H9 (cell line): ENCODE data around the gene PM20D1. TPM values are rescaled to one million over a fixed set of nuclear protein-coding genes. Genes with fewer than 3 reads are reported as not detected.

Experiments used
- DNase-seq: peaks from one replicate; pipeline ENCODE4 v3.0.0-alpha.2; 2017
- H2AFZ ChIP-seq: one replicate; pipeline ENCODE4 v1.6.1; 2013; ENCODE audit warnings: mild to moderate bottlenecking, low read length, control low read depth, moderate library complexity
- H2AK5ac ChIP-seq: 2 replicates; pipeline ENCODE4 v1.6.1; 2013; ENCODE audit warnings: low read length, control low read depth, mixed read lengths; ENCODE audit not compliant: insufficient read length
- H2BK120ac ChIP-seq: one replicate; pipeline ENCODE4 v1.6.1; 2013; ENCODE audit warnings: low read depth, mild to moderate bottlenecking, low read length, control low read depth, inconsistent platforms; ENCODE audit not compliant: poor library complexity, severe bottlenecking
- H2BK12ac ChIP-seq: 2 replicates; pipeline ENCODE4 v1.6.1; 2013; ENCODE audit warnings: low read length, control low read depth, mixed read lengths, low read depth; ENCODE audit not compliant: insufficient read length
- H2BK15ac ChIP-seq: 2 replicates; pipeline ENCODE4 v1.6.1; 2013; ENCODE audit warnings: low read depth, low read length, control low read depth
- H2BK20ac ChIP-seq: one replicate; pipeline ENCODE4 v1.6.1; 2013; ENCODE audit warnings: low read depth, mild to moderate bottlenecking, low read length, control low read depth, inconsistent platforms; ENCODE audit not compliant: poor library complexity, severe bottlenecking
- H2BK5ac ChIP-seq: 2 replicates; pipeline ENCODE4 v1.6.1; 2013; ENCODE audit warnings: low read length, control low read depth, mixed read lengths; ENCODE audit not compliant: insufficient read length
- H3K14ac ChIP-seq: 2 replicates; pipeline ENCODE4 v1.6.1; 2013; ENCODE audit warnings: low read length, control low read depth; ENCODE audit not compliant: insufficient read depth
- H3K18ac ChIP-seq: 2 replicates; pipeline ENCODE4 v1.6.1; 2013; ENCODE audit warnings: low read depth, mild to moderate bottlenecking, mixed read lengths, low read length, control low read depth; ENCODE audit not compliant: insufficient read length
- H3K23ac ChIP-seq: 2 replicates; pipeline ENCODE4 v1.6.1; 2013; ENCODE audit warnings: low read length, control low read depth, mixed read lengths, low read depth; ENCODE audit not compliant: insufficient read length
- H3K23me2 ChIP-seq: 2 replicates; pipeline ENCODE4 v1.6.1; 2013; ENCODE audit warnings: low read depth, mild to moderate bottlenecking, mixed read lengths, low read length, control low read depth; ENCODE audit not compliant: insufficient read length, poor library complexity, severe bottlenecking
- H3K27ac ChIP-seq: 2 replicates; pipeline ENCODE4 v1.5.1; 2013; ENCODE audit warnings: low read length, control low read depth, mixed read lengths, low read depth; ENCODE audit not compliant: insufficient read length
- H3K27me3 ChIP-seq: 2 replicates; pipeline ENCODE4 v1.6.1; 2013; ENCODE audit warnings: low read length, control low read depth, inconsistent platforms; ENCODE audit not compliant: insufficient read depth
- H3K4ac ChIP-seq: 2 replicates; pipeline ENCODE4 v1.6.1; 2013; ENCODE audit warnings: low read depth, mild to moderate bottlenecking, control low read depth, inconsistent platforms, low read length, moderate library complexity
- H3K4me1 ChIP-seq: 2 replicates; pipeline ENCODE4 v1.6.1; 2013; ENCODE audit warnings: low read length, control low read depth, inconsistent platforms; ENCODE audit not compliant: insufficient read depth
- H3K4me2 ChIP-seq: 2 replicates; pipeline ENCODE4 v1.6.1; 2013; ENCODE audit warnings: low read length, control low read depth, mixed read lengths; ENCODE audit not compliant: insufficient read length, insufficient read depth
- H3K56ac ChIP-seq: 2 replicates; pipeline ENCODE4 v1.6.1; 2013; ENCODE audit warnings: low read depth, mild to moderate bottlenecking, mixed read lengths, low read length, control low read depth; ENCODE audit not compliant: insufficient read length
- H3K79me1 ChIP-seq: 2 replicates; pipeline ENCODE4 v1.6.1; 2013; ENCODE audit warnings: low read depth, mild to moderate bottlenecking, moderate library complexity, low read length, control low read depth, inconsistent platforms; ENCODE audit not compliant: insufficient read depth, poor library complexity, severe bottlenecking
- H3K79me2 ChIP-seq: 2 replicates; pipeline ENCODE4 v1.6.1; 2013; ENCODE audit warnings: low read length, control low read depth, inconsistent platforms; ENCODE audit not compliant: insufficient read depth
- H3K9ac ChIP-seq: 2 replicates; pipeline ENCODE4 v1.6.1; 2013; ENCODE audit warnings: low read length, control low read depth, mixed read lengths; ENCODE audit not compliant: insufficient read length; ENCODE audit errors: extremely low read depth
- H3K9me3 ChIP-seq: one replicate; pipeline ENCODE4 v1.6.1; 2013; ENCODE audit warnings: low read depth, low read length, inconsistent platforms; ENCODE audit not compliant: control insufficient read depth
- H3T11ph ChIP-seq: one replicate; pipeline ENCODE4 v1.6.1; 2013; ENCODE audit warnings: mild to moderate bottlenecking, low read length, control low read depth, inconsistent platforms
- H4K20me1 ChIP-seq: one replicate; pipeline ENCODE4 v1.6.1; 2013; ENCODE audit not compliant: control insufficient read depth, insufficient read length, insufficient read depth
- H4K5ac ChIP-seq: 2 replicates; pipeline ENCODE4 v1.6.1; 2013; ENCODE audit warnings: low read depth, mild to moderate bottlenecking, mixed read lengths, low read length, control low read depth; ENCODE audit not compliant: insufficient read length
- H4K8ac ChIP-seq: replicated peaks from 2 replicates; pipeline ENCODE4 v1.6.1; 2013; ENCODE audit warnings: low read length, control low read depth, mixed read lengths, low read depth; ENCODE audit not compliant: insufficient read length
- H4K91ac ChIP-seq: 2 replicates; pipeline ENCODE4 v1.6.1; 2013; ENCODE audit warnings: low read depth, mild to moderate bottlenecking, moderate library complexity, mixed read lengths, low read length, control low read depth; ENCODE audit not compliant: insufficient read length
- H3K27ac Mint-ChIP-seq, 3 experiments: 2 replicates in 2 of 3; 3 replicates in 1 of 3; pipeline ENCODE4 v1.8.0; 2020 to 2021; ENCODE audit warnings: mixed read lengths in 3 of 3, mild to moderate bottlenecking in 1 of 3, moderate library complexity in 1 of 3
- H3K27me3 Mint-ChIP-seq: 2 replicates; pipeline ENCODE4 v1.8.0; 2021; ENCODE audit warnings: low read depth, mild to moderate bottlenecking, moderate library complexity, mixed read lengths
- H3K36me3 Mint-ChIP-seq, 3 experiments: 2 replicates in 2 of 3; 3 replicates in 1 of 3; pipeline ENCODE4 v1.8.0; 2020 to 2021; ENCODE audit warnings: low read depth in 3 of 3, mixed read lengths in 3 of 3; ENCODE audit not compliant: insufficient read depth in 1 of 3
- H3K4me1 Mint-ChIP-seq, 2 experiments: 2 replicates each; pipeline ENCODE4 v1.8.0; 2020; ENCODE audit warnings: mixed read lengths in 2 of 2
- H3K4me3 Mint-ChIP-seq, 2 experiments: 2 replicates in 1 of 2; 3 replicates in 1 of 2; pipeline ENCODE4 v1.8.0; 2020 to 2021; ENCODE audit warnings: mild to moderate bottlenecking in 2 of 2, mixed read lengths in 2 of 2, moderate library complexity in 1 of 2
- H3K9me3 Mint-ChIP-seq, 2 experiments: 2 replicates in 1 of 2; 3 replicates in 1 of 2; pipeline ENCODE4 v1.8.0; 2020; ENCODE audit warnings: mild to moderate bottlenecking in 2 of 2, mixed read lengths in 2 of 2, moderate library complexity in 1 of 2
- total RNA-seq: library from RNA; stranded (reverse); gene quantifications from 2 replicates; pipeline ENCODE4 v1.2.1, GENCODE V29; 2021
- TF ChIP-seq, protein P1 (sequence below): fragments of 200-600 bp; sonication (generic); conservative IDR thresholded peaks from 3 replicates; pipeline ENCODE4 v1.8.0; 2021; ENCODE audit warnings: antibody characterized with exemption, mild to moderate bottlenecking

PM20D1 gene
- total RNA-seq, 1 experiment from 2014 or later = not detected

DNA sequence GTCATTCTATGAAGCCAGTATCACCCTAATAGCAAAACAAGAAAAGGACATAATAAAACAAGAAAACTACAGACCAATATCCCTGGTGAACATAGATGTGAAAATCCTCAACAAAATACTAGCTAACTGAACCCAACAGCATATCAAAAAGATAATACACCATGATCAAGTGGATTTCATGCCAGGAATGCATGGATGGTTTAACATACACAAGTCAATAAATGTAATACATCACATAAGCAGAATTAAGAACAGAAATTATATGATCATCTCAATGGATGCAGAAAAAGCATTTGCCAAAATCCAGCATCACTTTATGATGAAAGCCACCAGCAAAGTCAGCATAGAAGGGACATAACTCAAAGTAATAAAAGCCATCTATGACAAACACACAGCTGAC, 6.5 kb upstream of the PM20D1 start:
- no peaks in the 10 kb centered on the region for H4K20me1 ChIP-seq
- Mint-ChIP-seq H3K4me1 (no peaks in the 10 kb centered on the region), H3K9me3 (peaks cover 15 to 20% of the 10 kb centered on the region in 2 experiments), H3K36me3 (peaks cover 17 to 23% (median 18%) of the 10 kb centered on the region in 3 experiments), H3K4me3 (no peak overlapping the region), H3K27me3 (no peaks in the 10 kb centered on the region), H3K27ac (no peak overlapping the region)
- H3K27me3 ChIP-seq = no peaks in the 10 kb centered on the region
- no peak overlapping the region for H2AFZ ChIP-seq
- no peaks in the 10 kb centered on the region for H3K79me1 ChIP-seq
- no peak overlapping the region for H3K56ac ChIP-seq
- no peak overlapping the region for H2BK12ac ChIP-seq
- H3K9me3 ChIP-seq = no peaks in the 10 kb centered on the region
- no peak overlapping the region for H4K5ac ChIP-seq
- no peak overlapping the region for H4K8ac ChIP-seq
- H2BK120ac ChIP-seq = no peak overlapping the region
- H2BK5ac ChIP-seq = no peak overlapping the region
- no peak overlapping the region for H2BK20ac ChIP-seq
- no peak overlapping the region for H3K9ac ChIP-seq
- no peaks in the 10 kb centered on the region for H3K79me2 ChIP-seq
- TF ChIP-seq, protein P1, sequence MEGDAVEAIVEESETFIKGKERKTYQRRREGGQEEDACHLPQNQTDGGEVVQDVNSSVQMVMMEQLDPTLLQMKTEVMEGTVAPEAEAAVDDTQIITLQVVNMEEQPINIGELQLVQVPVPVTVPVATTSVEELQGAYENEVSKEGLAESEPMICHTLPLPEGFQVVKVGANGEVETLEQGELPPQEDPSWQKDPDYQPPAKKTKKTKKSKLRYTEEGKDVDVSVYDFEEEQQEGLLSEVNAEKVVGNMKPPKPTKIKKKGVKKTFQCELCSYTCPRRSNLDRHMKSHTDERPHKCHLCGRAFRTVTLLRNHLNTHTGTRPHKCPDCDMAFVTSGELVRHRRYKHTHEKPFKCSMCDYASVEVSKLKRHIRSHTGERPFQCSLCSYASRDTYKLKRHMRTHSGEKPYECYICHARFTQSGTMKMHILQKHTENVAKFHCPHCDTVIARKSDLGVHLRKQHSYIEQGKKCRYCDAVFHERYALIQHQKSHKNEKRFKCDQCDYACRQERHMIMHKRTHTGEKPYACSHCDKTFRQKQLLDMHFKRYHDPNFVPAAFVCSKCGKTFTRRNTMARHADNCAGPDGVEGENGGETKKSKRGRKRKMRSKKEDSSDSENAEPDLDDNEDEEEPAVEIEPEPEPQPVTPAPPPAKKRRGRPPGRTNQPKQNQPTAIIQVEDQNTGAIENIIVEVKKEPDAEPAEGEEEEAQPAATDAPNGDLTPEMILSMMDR = no peak
- H3K4me1 ChIP-seq = no peaks in the 10 kb centered on the region
- H3K23ac ChIP-seq = no peak overlapping the region
- H3K4me2 ChIP-seq = no peak overlapping the region
- DNase-seq = no peak
- no peaks in the 10 kb centered on the region for H3K23me2 ChIP-seq
- H3K14ac ChIP-seq = no peak overlapping the region
- no peak overlapping the region for H2AK5ac ChIP-seq
- H4K91ac ChIP-seq = no peak overlapping the region
- H2BK15ac ChIP-seq = no peak overlapping the region
- no peak overlapping the region for H3T11ph ChIP-seq
- H3K27ac ChIP-seq = no peak overlapping the region
- H3K18ac ChIP-seq = no peak overlapping the region
- no peak overlapping the region for H3K4ac ChIP-seq
